Smooth muscle cell (in vitro differentiated cells): ENCODE measurements around the gene ZMYM1. TPM values are rescaled to one million over a fixed set of nuclear protein-coding genes. Genes with fewer than 3 reads are reported as not detected.

Experiments
- DNase-seq: peaks from one replicate; lab custom pipeline; 2025; ENCODE audit not compliant: unreplicated experiment; lab: John Stamatoyannopoulos, UW
- H2AFZ ChIP-seq: fragments of 200-600 bp; sonication (generic); 2 replicates; pipeline ENCODE4 v1.6.0; 2016; ENCODE audit warnings: antibody characterized with exemption, low read depth, mild to moderate bottlenecking
- H3F3A ChIP-seq: fragments of 200-600 bp; sonication (generic); 2 replicates; pipeline ENCODE4 v1.6.0; 2017; ENCODE audit warnings: antibody characterized with exemption, low read depth
- H3K27ac ChIP-seq: fragments of 200-600 bp; sonication (generic); 2 replicates; pipeline ENCODE4 v1.5.1; 2016; ENCODE audit warnings: low read depth, mild to moderate bottlenecking
- H3K27me3 ChIP-seq: fragments of 200-600 bp; sonication (generic); 2 replicates; pipeline ENCODE4 v1.6.1; 2016; ENCODE audit warnings: low read depth, mild to moderate bottlenecking
- H3K36me3 ChIP-seq: fragments of 200-600 bp; sonication (generic); 2 replicates; pipeline ENCODE4 v1.5.1; 2016; ENCODE audit warnings: low read depth
- H3K4me1 ChIP-seq: fragments of 200-600 bp; sonication (generic); 2 replicates; pipeline ENCODE4 v1.5.1; 2016; ENCODE audit warnings: low read depth
- H3K4me2 ChIP-seq: fragments of 200-600 bp; sonication (generic); 2 replicates; pipeline ENCODE4 v1.6.0; 2016; ENCODE audit warnings: mild to moderate bottlenecking
- H3K4me3 ChIP-seq: fragments of 200-600 bp; sonication (generic); 2 replicates; pipeline ENCODE4 v1.5.1; 2016; ENCODE audit warnings: mild to moderate bottlenecking
- H3K79me2 ChIP-seq: fragments of 200-600 bp; sonication (generic); 2 replicates; pipeline ENCODE4 v1.6.0; 2016; ENCODE audit warnings: low read depth, mild to moderate bottlenecking
- H3K9ac ChIP-seq: fragments of 200-600 bp; sonication (generic); 2 replicates; pipeline ENCODE4 v1.6.0; 2016; ENCODE audit warnings: low read depth
- H3K9me3 ChIP-seq: fragments of 200-600 bp; sonication (generic); replicated peaks from 2 replicates; pipeline ENCODE4 v1.5.1; 2016; ENCODE audit warnings: low read depth
- H4K20me1 ChIP-seq: fragments of 200-600 bp; sonication (generic); 2 replicates; pipeline ENCODE4 v1.6.0; 2016; ENCODE audit warnings: low read depth
- WGBS: methylation state at CpG from one replicate; pipeline ENCODE4 v1.1.7; 2016; ENCODE audit warnings: low lambda C conversion rate; 5-methylcytosine and 5-hydroxymethylcytosine counted together
- polyA plus RNA-seq: library from polyadenylated mRNA; unstranded; fragments of >200 nt; fragmentation: Nextera tagmentation; extraction: Ambion mirVana; gene quantifications from 2 replicates; pipeline ENCODE4 v1.2.1, GENCODE V29; 2016
- total RNA-seq: library from RNA; depleted of rRNA; stranded (reverse); fragments of >200 nt; gene quantifications from 2 replicates; pipeline ENCODE4 v1.2.3, GENCODE V29; 2014
- TF ChIP-seq, protein P1 (sequence below): fragments of 200-600 bp; sonication (generic); IDR thresholded peaks from 2 replicates; pipeline ENCODE4 v1.5.1; 2017; ENCODE audit warnings: borderline replicate concordance, mild to moderate bottlenecking, antibody characterized with exemption; ENCODE audit not compliant: insufficient read depth, poor library complexity, severe bottlenecking

The ZMYM1 gene
- total and polyA plus RNA-seq, 2 experiments from 2014 or later: 4.2 to 18.6 TPM

DNA sequence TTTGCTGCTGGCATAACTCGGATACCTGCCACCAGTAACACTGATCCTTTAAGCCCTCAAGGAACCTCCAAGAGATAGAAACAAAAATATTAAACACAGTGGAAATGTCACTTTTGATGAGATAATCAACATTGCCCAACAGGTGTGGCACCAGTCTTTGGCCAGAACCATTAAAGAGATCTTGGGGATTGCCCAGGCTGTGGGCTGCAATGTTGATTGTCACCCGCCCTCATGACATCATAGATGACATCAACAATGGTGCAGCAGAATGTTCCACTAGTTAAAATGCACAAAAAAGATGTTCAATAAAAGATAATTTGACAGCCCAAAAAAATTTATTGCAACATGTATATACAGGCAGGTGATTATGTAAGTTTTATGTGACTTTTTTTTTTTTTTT lies 20.2 kb upstream of the ZMYM1 start:
- DNase-seq: no peak
- Histone ChIP-seq H3K4me3 (no peak overlapping the region), H4K20me1 (no peaks in the 10 kb centered on the region), H3K27ac (no peak overlapping the region), H3K4me1 (no peaks in the 10 kb centered on the region), H3K9ac (no peak overlapping the region), H3K4me2 (no peak overlapping the region), H3F3A (no peaks in the 10 kb centered on the region), H3K36me3 (no peaks in the 10 kb centered on the region), H3K79me2 (no peaks in the 10 kb centered on the region), H3K27me3 (no peaks in the 10 kb centered on the region), H3K9me3 (no peaks in the 10 kb centered on the region), H2AFZ (no peak overlapping the region)
- WGBS: 85% methylated on average over 2 of the region's 2 CpGs
- TF ChIP-seq, protein P1, sequence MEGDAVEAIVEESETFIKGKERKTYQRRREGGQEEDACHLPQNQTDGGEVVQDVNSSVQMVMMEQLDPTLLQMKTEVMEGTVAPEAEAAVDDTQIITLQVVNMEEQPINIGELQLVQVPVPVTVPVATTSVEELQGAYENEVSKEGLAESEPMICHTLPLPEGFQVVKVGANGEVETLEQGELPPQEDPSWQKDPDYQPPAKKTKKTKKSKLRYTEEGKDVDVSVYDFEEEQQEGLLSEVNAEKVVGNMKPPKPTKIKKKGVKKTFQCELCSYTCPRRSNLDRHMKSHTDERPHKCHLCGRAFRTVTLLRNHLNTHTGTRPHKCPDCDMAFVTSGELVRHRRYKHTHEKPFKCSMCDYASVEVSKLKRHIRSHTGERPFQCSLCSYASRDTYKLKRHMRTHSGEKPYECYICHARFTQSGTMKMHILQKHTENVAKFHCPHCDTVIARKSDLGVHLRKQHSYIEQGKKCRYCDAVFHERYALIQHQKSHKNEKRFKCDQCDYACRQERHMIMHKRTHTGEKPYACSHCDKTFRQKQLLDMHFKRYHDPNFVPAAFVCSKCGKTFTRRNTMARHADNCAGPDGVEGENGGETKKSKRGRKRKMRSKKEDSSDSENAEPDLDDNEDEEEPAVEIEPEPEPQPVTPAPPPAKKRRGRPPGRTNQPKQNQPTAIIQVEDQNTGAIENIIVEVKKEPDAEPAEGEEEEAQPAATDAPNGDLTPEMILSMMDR: no peak

DNA sequence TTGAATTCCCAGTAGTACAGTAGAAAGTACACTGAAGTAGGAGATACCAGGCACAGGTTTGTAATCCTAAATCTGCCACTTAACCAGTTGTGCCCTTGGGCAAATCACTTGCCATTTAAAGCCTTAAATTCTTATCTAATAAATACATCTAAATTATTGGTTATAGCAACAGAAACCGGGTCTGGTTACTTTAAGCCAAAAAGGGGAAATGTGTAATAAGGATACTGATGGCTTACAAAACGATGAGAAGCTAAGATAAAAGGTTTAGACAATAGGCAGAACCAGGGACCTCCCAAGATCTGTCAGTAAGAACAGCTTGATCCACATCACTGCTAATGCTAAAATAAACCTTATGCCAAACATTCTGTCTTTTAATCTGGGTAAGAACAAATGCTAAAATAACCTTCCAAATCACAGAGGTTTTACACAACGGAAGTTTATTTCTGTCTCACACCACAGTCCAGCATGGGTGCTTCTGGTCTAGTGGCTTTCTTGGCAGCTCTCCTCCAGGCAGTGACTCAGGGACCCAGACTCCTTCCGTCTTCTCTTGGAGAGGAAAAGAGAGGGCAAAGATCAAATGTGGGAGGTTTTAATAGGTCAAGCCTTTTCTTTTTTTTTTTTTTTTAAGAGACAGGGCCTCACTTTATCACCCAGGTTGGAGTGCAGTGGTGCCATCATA lies 16.5 kb upstream of the ZMYM1 start:
- TF ChIP-seq, protein P1: no peak
- WGBS: 67% methylated on average over 4 of the region's 4 CpGs
- H3K4me1 ChIP-seq: no peaks in the 10 kb centered on the region
- no peak overlapping the region for H3K27ac ChIP-seq
- H3K27me3 ChIP-seq: no peaks in the 10 kb centered on the region
- H3K9ac ChIP-seq: no peak overlapping the region
- no peak for DNase-seq
- no peak overlapping the region for H3K4me3 ChIP-seq
- no peaks in the 10 kb centered on the region for H3F3A ChIP-seq
- no peak overlapping the region for H3K4me2 ChIP-seq
- no peaks in the 10 kb centered on the region for H3K79me2 ChIP-seq
- no peaks in the 10 kb centered on the region for H3K9me3 ChIP-seq
- H4K20me1 ChIP-seq: no peaks in the 10 kb centered on the region
- no peaks in the 10 kb centered on the region for H3K36me3 ChIP-seq
- no peak overlapping the region for H2AFZ ChIP-seq

DNA sequence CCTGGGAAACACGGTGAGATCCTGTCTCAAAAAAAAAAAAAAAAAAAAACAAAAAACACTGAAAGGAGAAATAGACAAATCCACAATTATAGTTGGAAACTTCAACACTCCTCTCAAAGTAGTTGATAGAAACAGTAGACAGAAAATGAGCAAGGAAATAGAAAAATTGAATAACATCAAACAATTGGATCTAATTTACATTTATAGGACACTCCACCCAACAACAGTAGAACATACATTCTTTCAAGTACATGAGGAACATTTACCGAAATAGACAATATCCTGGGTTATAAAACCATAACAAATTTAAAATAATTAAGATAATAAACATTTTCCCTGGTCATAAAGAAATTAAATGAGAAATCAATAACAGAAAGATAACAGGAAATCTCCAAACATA lies 14.9 kb upstream of the ZMYM1 start:
- no peaks in the 10 kb centered on the region for H3K36me3 ChIP-seq
- H3K4me1 ChIP-seq: no peaks in the 10 kb centered on the region
- H3K27me3 ChIP-seq: no peaks in the 10 kb centered on the region
- no peak overlapping the region for H3K9ac ChIP-seq
- H3K79me2 ChIP-seq: no peaks in the 10 kb centered on the region
- H3F3A ChIP-seq: no peaks in the 10 kb centered on the region
- no peak for DNase-seq
- H3K27ac ChIP-seq: no peak overlapping the region
- no peak overlapping the region for H3K4me2 ChIP-seq
- 89% methylated on average over 2 of the region's 2 CpGs for WGBS
- H3K4me3 ChIP-seq: no peak overlapping the region
- no peaks in the 10 kb centered on the region for H4K20me1 ChIP-seq
- TF ChIP-seq, protein P1: no peak
- H3K9me3 ChIP-seq: no peaks in the 10 kb centered on the region
- no peak overlapping the region for H2AFZ ChIP-seq

DNA sequence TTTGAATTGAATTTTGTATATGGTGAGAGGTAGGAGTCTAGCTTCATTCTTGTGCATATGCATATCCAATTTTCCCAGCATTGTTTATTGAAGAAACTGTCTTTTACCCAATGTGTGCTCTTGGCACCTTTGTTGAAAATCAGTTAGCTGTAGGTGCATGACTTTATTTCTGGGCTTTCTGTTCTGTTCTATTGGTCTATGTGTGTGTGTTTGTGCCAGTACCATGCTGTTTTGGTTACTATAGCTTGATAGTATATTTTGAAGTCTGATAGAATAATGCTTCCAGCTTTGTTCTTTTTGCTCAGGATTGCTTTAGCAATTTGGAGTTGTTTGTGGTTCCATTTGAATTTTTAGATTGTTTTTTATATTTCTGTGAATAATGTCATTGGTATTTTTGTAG lies 9.4 kb upstream of the ZMYM1 start:
- H4K20me1 ChIP-seq: no peaks in the 10 kb centered on the region
- H2AFZ ChIP-seq: no peak overlapping the region
- H3K4me2 ChIP-seq: no peak overlapping the region
- H3K27ac ChIP-seq: no peak overlapping the region
- H3K9me3 ChIP-seq: no peaks in the 10 kb centered on the region
- DNase-seq: no peak
- H3F3A ChIP-seq: no peaks in the 10 kb centered on the region
- H3K9ac ChIP-seq: no peak overlapping the region
- no peaks in the 10 kb centered on the region for H3K27me3 ChIP-seq
- H3K4me1 ChIP-seq: no peaks in the 10 kb centered on the region
- TF ChIP-seq, protein P1: no peak
- H3K36me3 ChIP-seq: no peaks in the 10 kb centered on the region
- no peaks in the 10 kb centered on the region for H3K79me2 ChIP-seq
- H3K4me3 ChIP-seq: no peak overlapping the region
